GM12891 (cell line): Measurements from ENCODE around the gene MED27.

Source experiments
- DNase-seq: peaks from one replicate; pipeline ENCODE4 v3.0.0; 2011; ENCODE audit warnings: low spot score; ENCODE audit not compliant: insufficient read length
- FAIRE-seq: peaks from 2 replicates; lab custom pipeline; 2011; peaks lifted over from hg19 to GRCh38; lab: Jason Lieb, UNC
- PAX5 ChIP-seq: IDR thresholded peaks from 2 replicates; pipeline ENCODE4 v1.6.1; 2011; ENCODE audit warnings: low read length, moderate library complexity, mild to moderate bottlenecking; ENCODE audit not compliant: insufficient read depth, severe bottlenecking
- POLR2A ChIP-seq: IDR thresholded peaks from 2 replicates; pipeline ENCODE4 v1.6.1; 2011; ENCODE audit warnings: low read depth, low read length, control low read depth
- POLR2AphosphoS5 ChIP-seq: IDR thresholded peaks from 2 replicates; pipeline ENCODE4 v1.6.1; 2011; ENCODE audit warnings: low read depth, low read length, control low read depth
- POU2F2 ChIP-seq: IDR thresholded peaks from 2 replicates; pipeline ENCODE4 v1.6.1; 2011; ENCODE audit warnings: low read depth, mild to moderate bottlenecking, control low read depth, low read length, moderate library complexity
- SPI1 ChIP-seq: IDR thresholded peaks from 2 replicates; pipeline ENCODE4 v1.6.1; 2011; ENCODE audit warnings: low read depth, low read length, control low read depth
- TAF1 ChIP-seq: IDR thresholded peaks from 2 replicates; pipeline ENCODE4 v1.6.1; 2011; ENCODE audit warnings: low read depth, low read length, control low read depth

Gene MED27

GRCh38 chr9:131849391-131849790 is 230.3 kb downstream of the MED27 start:
- DNase-seq (no peak), FAIRE-seq (no peak)
- no peak for TF ChIP-seq SPI1
- no peak for TF ChIP-seq PAX5
- no peak for TF ChIP-seq POU2F2
- TF ChIP-seq POLR2A, result no peak
- TF ChIP-seq POLR2AphosphoS5, result no peak
- TF ChIP-seq TAF1, result no peak

GRCh38 chr9:131848570-131849160 is 231.0 kb downstream of the MED27 start:
- FAIRE-seq (no peak), DNase-seq (no peak)
- TF ChIP-seq POLR2A (no peak), POLR2AphosphoS5 (no peak), PAX5 (no peak), TAF1 (no peak), POU2F2 (no peak), SPI1 (no peak)

GRCh38 chr9:131847665-131848354 is 231.9 kb downstream of the MED27 start:
- DNase-seq (no peak), FAIRE-seq (peak; percentile 56)
- TF ChIP-seq POLR2A (no peak), POLR2AphosphoS5 (no peak), TAF1 (no peak), POU2F2 (no peak), PAX5 (no peak), SPI1 (no peak)

- FAIRE-seq (no peak), DNase-seq (no peak)
- TF ChIP-seq POLR2AphosphoS5 (no peak), TAF1 (no peak), PAX5 (no peak), POU2F2 (no peak), POLR2A (no peak), SPI1 (no peak)
These were observed 234.1 kb downstream of the MED27 start for GRCh38 chr9:131845305-131846298.

- FAIRE-seq (no peak), DNase-seq (no peak)
- TF ChIP-seq PAX5 (no peak), TAF1 (no peak), POLR2A (no peak), POU2F2 (no peak)
These were observed 234.9 kb downstream of the MED27 start for GRCh38 chr9:131844745-131845118.

GRCh38 chr9:131843989-131844744 is 235.5 kb downstream of the MED27 start:
- FAIRE-seq (no peak), DNase-seq (no peak)
- no peak for TF ChIP-seq PAX5
- TF ChIP-seq POLR2A, result no peak
- no peak for TF ChIP-seq SPI1
- TF ChIP-seq POLR2AphosphoS5, result no peak
- TF ChIP-seq TAF1, result no peak
- no peak for TF ChIP-seq POU2F2

GRCh38 chr9:131841765-131842318 is 237.8 kb downstream of the MED27 start:
- no peak for TF ChIP-seq SPI1
- no peak for TF ChIP-seq POLR2A
- no peak for TF ChIP-seq TAF1
- no peak for TF ChIP-seq POU2F2
- TF ChIP-seq POLR2AphosphoS5, result no peak
- TF ChIP-seq PAX5, result no peak
- no peak for DNase-seq
- FAIRE-seq, result no peak

GRCh38 chr9:131840751-131841702 is 238.6 kb downstream of the MED27 start:
- no peak for TF ChIP-seq TAF1
- no peak for TF ChIP-seq POU2F2
- TF ChIP-seq SPI1, result no peak
- no peak for TF ChIP-seq POLR2AphosphoS5
- TF ChIP-seq POLR2A, result no peak
- TF ChIP-seq PAX5, result no peak
- DNase-seq, result no peak
- no peak for FAIRE-seq
